ENCODE measurements around the gene RNU6-9.

- TF ChIP-seq CTCF (IDR thresholded peaks at IDR 0.05) (no peak), EZH2 (IDR thresholded peaks at IDR 0.05; ENCODE audit: borderline replicate concordance, insufficient read depth, low read depth, low read length, poor library complexity, severe bottlenecking) (no peak)
These were observed 31.3 kb upstream of the RNU6-9 start for GRCh38 chr19:861756-862580.

Data from B cell (primary cell).